ENCODE measurements around the gene OR4X2. TPM values are rescaled to one million over a fixed set of nuclear protein-coding genes. Genes with fewer than 3 reads are reported as not detected.

OR4X2 gene
- total and polyA plus RNA-seq, 2 donors = 0.07 TPM; not detected in 1

DNA sequence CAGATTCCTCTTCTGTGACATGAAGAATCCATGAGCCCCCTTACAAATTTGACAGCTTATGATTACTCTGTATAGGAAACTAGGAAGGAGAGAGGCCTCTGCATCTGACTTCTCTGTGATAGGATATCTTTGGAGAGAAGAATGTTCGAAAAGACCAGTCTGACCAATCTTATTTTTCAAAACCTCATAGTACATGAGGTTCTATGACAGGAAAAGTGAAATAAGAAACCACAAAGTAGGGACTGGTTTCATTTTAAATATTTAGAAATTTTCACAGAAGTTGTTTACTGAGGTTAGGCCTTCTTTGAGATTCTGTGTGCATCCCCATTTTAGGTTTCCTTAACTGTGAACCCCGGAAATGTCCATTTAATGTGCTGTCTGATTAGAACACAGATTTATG, 16.7 kb downstream of the OR4X2 start:
- H3K4me3 ChIP-seq (ENCODE audit: low read length in 2 of 2) = no peak overlapping the region
- WGBS = 86% methylated on average over 2 of the region's 2 CpGs
- H3K27me3 ChIP-seq (ENCODE audit: control insufficient read depth in 2 of 2, insufficient read depth in 1 of 2, low read length in 1 of 2) = no peaks in the 10 kb centered on the region
- H3K27ac ChIP-seq (ENCODE audit: low read depth in 1 of 2, low read length in 1 of 2) = no peak overlapping the region
- H3K36me3 ChIP-seq (ENCODE audit: control insufficient read depth in 2 of 2, insufficient read depth in 2 of 2, low read length in 1 of 2) = no peaks in the 10 kb centered on the region
- H3K9me3 ChIP-seq (ENCODE audit: control insufficient read depth in 2 of 2, insufficient read depth in 1 of 2, low read length in 1 of 2) = no peaks in the 10 kb centered on the region
- no peak for DNase-seq (ENCODE audit: low read depth in 6 of 9, low spot score in 9 of 9)
- no peaks in the 10 kb centered on the region for H3K4me1 ChIP-seq (ENCODE audit: control insufficient read depth in 2 of 2, insufficient read depth in 2 of 2, low read length in 2 of 2)

DNA sequence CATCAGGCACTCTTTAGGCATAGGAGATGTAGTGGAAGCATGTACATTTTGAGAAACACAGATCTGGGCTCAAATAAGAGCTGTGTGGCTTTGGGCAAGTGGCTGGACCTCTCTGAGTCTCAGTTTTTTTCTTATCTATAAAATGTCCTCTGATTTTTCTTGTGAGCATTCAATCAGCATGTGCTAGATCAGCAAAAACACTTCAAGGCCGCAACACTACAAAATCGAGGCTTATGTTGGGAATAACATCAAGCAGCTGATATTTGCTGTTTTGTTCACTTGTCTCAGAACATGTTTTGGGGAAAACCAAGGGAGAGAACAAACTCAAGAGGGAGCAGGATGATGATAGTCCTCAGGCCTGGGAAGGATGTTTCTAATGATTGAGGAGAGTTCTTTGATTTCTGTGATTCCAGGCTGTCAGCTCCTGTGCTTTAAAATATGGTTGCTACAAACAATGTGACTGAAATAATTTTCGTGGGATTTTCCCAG, 18.6 kb downstream of the OR4X2 start, which contains the start of gene OR4X1:
Gene OR4X1, plus strand, starts transcription at position 439 of the 489 bp plus-strand sequence. Its CDS starts 0 bp downstream, at position 439.
- H3K27me3 ChIP-seq (ENCODE audit: control insufficient read depth in 2 of 2, insufficient read depth in 1 of 2, low read length in 1 of 2) = no peaks in the 10 kb centered on the region
- 38% methylated on average over 3 of the region's 3 CpGs for WGBS
- H3K4me3 ChIP-seq (ENCODE audit: low read length in 2 of 2) = no peak within 1 kb of the TSS

DNA sequence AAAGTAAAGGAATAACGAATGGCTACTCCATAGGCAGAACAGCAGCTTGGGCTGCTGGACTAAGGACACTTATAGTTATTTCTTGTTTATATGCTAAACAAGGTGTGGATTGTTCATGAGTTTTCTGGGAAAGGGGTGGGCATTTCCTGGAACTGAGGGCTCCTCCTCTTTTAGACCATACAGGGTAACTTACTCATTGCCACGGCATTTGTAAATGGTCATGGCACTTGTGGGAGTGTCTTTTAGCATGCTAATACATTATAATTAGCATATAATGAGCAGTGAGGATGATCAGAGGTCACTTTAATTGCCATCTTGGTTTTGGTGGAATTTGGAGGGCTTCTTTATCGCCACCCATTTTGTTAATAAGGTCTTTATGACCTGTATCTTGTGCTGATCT, 25.7 kb downstream of the OR4X2 start:
- H3K4me1 ChIP-seq (ENCODE audit: control insufficient read depth in 2 of 2, insufficient read depth in 2 of 2, low read length in 2 of 2) = no peaks in the 10 kb centered on the region
- no peaks in the 10 kb centered on the region for H3K9me3 ChIP-seq (ENCODE audit: control insufficient read depth in 2 of 2, insufficient read depth in 1 of 2, low read length in 1 of 2)
- WGBS = 86% methylated on average over 3 of the region's 3 CpGs
- no peaks in the 10 kb centered on the region for H3K27me3 ChIP-seq (ENCODE audit: control insufficient read depth in 2 of 2, insufficient read depth in 1 of 2, low read length in 1 of 2)
- DNase-seq (ENCODE audit: low read depth in 6 of 9, low spot score in 9 of 9) = no peak
- no peak overlapping the region for H3K27ac ChIP-seq (ENCODE audit: low read depth in 1 of 2, low read length in 1 of 2)
- no peaks in the 10 kb centered on the region for H3K36me3 ChIP-seq (ENCODE audit: control insufficient read depth in 2 of 2, insufficient read depth in 2 of 2, low read length in 1 of 2)
- no peak overlapping the region for H3K4me3 ChIP-seq (ENCODE audit: low read length in 2 of 2)

More for the DNA sequence above, 18.6 kb downstream of the OR4X2 start, which contains the start of gene OR4X1:
- Histone ChIP-seq H3K27ac (ENCODE audit: low read depth in 1 of 2, low read length in 1 of 2) (no peak within 1 kb of the TSS), H3K4me1 (ENCODE audit: control insufficient read depth in 2 of 2, insufficient read depth in 2 of 2, low read length in 2 of 2) (no peaks in the 10 kb centered on the region), H3K36me3 (ENCODE audit: control insufficient read depth in 2 of 2, insufficient read depth in 2 of 2, low read length in 1 of 2) (no peaks in the 10 kb centered on the region), H3K9me3 (ENCODE audit: control insufficient read depth in 2 of 2, insufficient read depth in 1 of 2, low read length in 1 of 2) (no peaks in the 10 kb centered on the region)
- no peak for DNase-seq (ENCODE audit: low read depth in 6 of 9, low spot score in 9 of 9)

DNA sequence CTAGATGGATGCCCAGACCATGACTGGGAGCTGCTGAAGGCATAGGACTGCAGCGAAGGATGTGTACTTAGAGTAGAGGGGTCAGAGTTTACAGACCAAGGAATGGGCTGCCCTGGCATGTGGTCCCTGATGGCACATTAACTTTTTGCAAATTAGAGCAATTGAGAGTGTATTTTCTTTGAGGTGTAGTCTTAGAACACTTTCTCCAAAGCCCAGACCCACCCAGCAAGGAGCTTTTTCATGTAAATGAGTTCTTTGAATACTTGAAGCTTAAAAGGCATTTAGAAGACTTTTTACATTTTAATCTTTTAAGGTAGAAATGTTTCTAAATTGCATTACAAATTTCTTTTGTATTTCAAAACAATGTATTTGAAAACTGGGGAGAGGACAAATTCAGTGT, 27.7 kb downstream of the OR4X2 start:
- H3K27ac ChIP-seq (ENCODE audit: low read depth in 1 of 2, low read length in 1 of 2) = no peak overlapping the region
- WGBS = 19% methylated on average over 1 of the region's 1 CpG
- no peak for DNase-seq (ENCODE audit: low read depth in 6 of 9, low spot score in 9 of 9)

More for the DNA sequence above, 27.7 kb downstream of the OR4X2 start:
- H3K27me3 ChIP-seq (ENCODE audit: control insufficient read depth in 2 of 2, insufficient read depth in 1 of 2, low read length in 1 of 2) = no peaks in the 10 kb centered on the region
- H3K9me3 ChIP-seq (ENCODE audit: control insufficient read depth in 2 of 2, insufficient read depth in 1 of 2, low read length in 1 of 2) = no peaks in the 10 kb centered on the region
- no peaks in the 10 kb centered on the region for H3K36me3 ChIP-seq (ENCODE audit: control insufficient read depth in 2 of 2, insufficient read depth in 2 of 2, low read length in 1 of 2)
- no peak overlapping the region for H3K4me3 ChIP-seq (ENCODE audit: low read length in 2 of 2)
- H3K4me1 ChIP-seq (ENCODE audit: control insufficient read depth in 2 of 2, insufficient read depth in 2 of 2, low read length in 2 of 2) = no peaks in the 10 kb centered on the region

Other genes starting within 250 kb of the OR4X2 start
- not detected for gene OR4B1, start 28.3 kb upstream of the OR4X2 start, total RNA-seq
- gene OR4B1, start 28.3 kb upstream of the OR4X2 start, polyA plus RNA-seq = 0.02 TPM
- not detected for gene OR4X1, start 18.8 kb downstream of the OR4X2 start, total RNA-seq
- gene OR4X1, start 18.8 kb downstream of the OR4X2 start, polyA plus RNA-seq = 0.05 TPM
- gene OR4S1, start 61.1 kb downstream of the OR4X2 start, total RNA-seq = not detected
- gene OR4S1, start 61.1 kb downstream of the OR4X2 start, polyA plus RNA-seq = not detected
- gene OR4C3, start 79.8 kb downstream of the OR4X2 start, total RNA-seq = not detected
- not detected for gene OR4C3, start 79.8 kb downstream of the OR4X2 start, polyA plus RNA-seq
- gene OR4C5, start 121.4 kb downstream of the OR4X2 start, total RNA-seq = not detected
- gene OR4C5, start 121.4 kb downstream of the OR4X2 start, polyA plus RNA-seq = not detected
- gene OR4A47, start 243.7 kb downstream of the OR4X2 start, total RNA-seq = not detected
- gene OR4A47, start 243.7 kb downstream of the OR4X2 start, polyA plus RNA-seq = not detected

Measured in thymus (tissue), 11 donors.